ENCODE results near the gene SIRT5. TPM values are rescaled to one million over a fixed set of nuclear protein-coding genes. Genes with fewer than 3 reads are reported as not detected.
A peak's percentile ranks its signal among the peaks of the same experiment; 100 is the strongest.

Gene SIRT5
- total RNA-seq, 1 donor from 2014 or later = 11.0 TPM

- no peak for DNase-seq
- no peak overlapping the region for H3K27ac ChIP-seq
- no peaks in the 10 kb centered on the region for H3K36me3 ChIP-seq
- no peaks in the 10 kb centered on the region for H3K27me3 ChIP-seq
- intact Hi-C loops (cut with DNase I) = no loop called here
- no peak for ATAC-seq
- peak overlapping the region; percentile 82 for H3K4me3 ChIP-seq
- H3K9me3 ChIP-seq = no peaks in the 10 kb centered on the region
- H3K4me1 ChIP-seq = no peaks in the 10 kb centered on the region
- no peak for TF ChIP-seq CTCF (IDR thresholded peaks at IDR 0.05)
Measured at GRCh38 chr6:13572951-13573654, 1.3 kb upstream of the SIRT5 start.

GRCh38 chr6:13573669-13574110 lies 711 bp upstream of the SIRT5 start:
- Histone ChIP-seq H3K36me3 (no peaks in the 10 kb centered on the region), H3K4me3 (peak overlapping the region; percentile 82), H3K4me1 (no peaks in the 10 kb centered on the region), H3K27me3 (no peaks in the 10 kb centered on the region), H3K9me3 (no peaks in the 10 kb centered on the region), H3K27ac (peak overlapping the region; percentile 93)
- intact Hi-C loops (cut with DNase I) = no loop called here
- no peak for TF ChIP-seq CTCF (IDR thresholded peaks at IDR 0.05)
- ATAC-seq = no peak
- peak; percentile 70 for DNase-seq

GRCh38 chr6:13574149-13574570 lies 241 bp upstream of the SIRT5 start:
- no peaks in the 10 kb centered on the region for H3K36me3 ChIP-seq
- H3K9me3 ChIP-seq = no peaks in the 10 kb centered on the region
- DNase-seq = peak; percentile 97
- H3K27me3 ChIP-seq = no peaks in the 10 kb centered on the region
- H3K4me1 ChIP-seq = no peaks in the 10 kb centered on the region
- ATAC-seq = peak; percentile 95
- intact Hi-C loops (cut with DNase I) = no loop called here
- peak overlapping the region; percentile 82 for H3K4me3 ChIP-seq
- peak overlapping the region; percentile 93 for H3K27ac ChIP-seq
- peak; percentile 47 for TF ChIP-seq CTCF (IDR thresholded peaks at IDR 0.05)

GRCh38 chr6:13575377-13575775 lies 975 bp downstream of the SIRT5 start:
- intact Hi-C loops (cut with DNase I) = no loop called here
- ATAC-seq (no peak), DNase-seq (no peak)
- peak overlapping the region; percentile 93 for H3K27ac ChIP-seq
- H3K4me1 ChIP-seq = no peaks in the 10 kb centered on the region
- H3K9me3 ChIP-seq = no peaks in the 10 kb centered on the region
- peaks cover 8% of the 10 kb centered on the region for H3K36me3 ChIP-seq
- H3K27me3 ChIP-seq = no peaks in the 10 kb centered on the region
- TF ChIP-seq CTCF (IDR thresholded peaks at IDR 0.05) = peak; percentile 87
- H3K4me3 ChIP-seq = peak overlapping the region; percentile 82

- no peak for ATAC-seq
- peaks cover 12% of the 10 kb centered on the region for H3K36me3 ChIP-seq
- no peak overlapping the region for H3K27ac ChIP-seq
- H3K27me3 ChIP-seq = no peaks in the 10 kb centered on the region
- no peaks in the 10 kb centered on the region for H3K4me1 ChIP-seq
- TF ChIP-seq CTCF (IDR thresholded peaks at IDR 0.05) = no peak
- intact Hi-C loops (cut with DNase I) = no loop called here
- no peak for DNase-seq
- H3K4me3 ChIP-seq = no peak overlapping the region
- no peaks in the 10 kb centered on the region for H3K9me3 ChIP-seq
Measured at GRCh38 chr6:13576017-13576416, 1.6 kb downstream of the SIRT5 start.
